ENCODE measurements around the gene RTEL1.
"Not testable (repeated sequence)": the region's sequence is repeated elsewhere in the genome, so short reads cannot be mapped to it uniquely, and the experiment has no call there.

- not testable (repeated sequence) for TF ChIP-seq CTCF (IDR thresholded peaks at IDR 0.05; ENCODE audit: low read length); EZH2 (optimal IDR thresholded peaks at IDR 0.05; ENCODE audit: low read depth, low read length)
These were observed 65.0 kb downstream of the RTEL1 start for GRCh38 chr20:63722967-63723622.

Data from MM.1S (cell line).